Trophoblast cell (in vitro differentiated cells and primary cell): Measurements from ENCODE around the gene PHTF1.

Experiments used
- DNase-seq, 2 donors: peaks; one replicate each; pipeline ENCODE4 v3.0.0-alpha.2; 2016
- H2AFZ ChIP-seq: 2 replicates; pipeline ENCODE4 v1.6.1; 2013; ENCODE audit warnings: low read length, moderate library complexity, mild to moderate bottlenecking; ENCODE audit not compliant: insufficient read depth, poor library complexity
- H2AK5ac ChIP-seq: 2 replicates; pipeline ENCODE4 v1.6.1; 2013; ENCODE audit warnings: mild to moderate bottlenecking, low read length
- H2BK120ac ChIP-seq: 2 replicates; pipeline ENCODE4 v1.6.1; 2013; ENCODE audit warnings: low read length, mild to moderate bottlenecking, moderate library complexity; ENCODE audit not compliant: insufficient read depth, poor library complexity
- H2BK12ac ChIP-seq: 2 replicates; pipeline ENCODE4 v1.6.1; 2013; ENCODE audit warnings: mild to moderate bottlenecking, low read length, moderate library complexity
- H2BK5ac ChIP-seq: 2 replicates; pipeline ENCODE4 v1.6.1; 2013; ENCODE audit warnings: low read length, low read depth, moderate library complexity, mild to moderate bottlenecking; ENCODE audit not compliant: poor library complexity
- H3K14ac ChIP-seq: 2 replicates; pipeline ENCODE4 v1.6.1; 2013; ENCODE audit warnings: mild to moderate bottlenecking, low read length
- H3K18ac ChIP-seq: 2 replicates; pipeline ENCODE4 v1.6.1; 2013; ENCODE audit warnings: mild to moderate bottlenecking, low read length
- H3K23ac ChIP-seq: 2 replicates; pipeline ENCODE4 v1.6.1; 2013; ENCODE audit warnings: low read length
- H3K27ac ChIP-seq: 2 replicates; pipeline ENCODE4 v1.5.1; 2013; ENCODE audit warnings: low read depth, mild to moderate bottlenecking, inconsistent platforms, low read length, moderate library complexity
- H3K27me3 ChIP-seq: 2 replicates; pipeline ENCODE4 v1.6.1; 2013; ENCODE audit warnings: inconsistent platforms, mild to moderate bottlenecking, low read length, moderate library complexity; ENCODE audit not compliant: insufficient read depth
- H3K36me3 ChIP-seq, 2 experiments: 1 replicate in 1 of 2; 2 replicates in 1 of 2; pipeline ENCODE4 v1.6.1; 2013; ENCODE audit warnings: low read length in 2 of 2, mild to moderate bottlenecking in 2 of 2, moderate library complexity in 1 of 2; ENCODE audit not compliant: insufficient read depth in 2 of 2, control insufficient read depth in 1 of 2
- H3K4ac ChIP-seq: 2 replicates; pipeline ENCODE4 v1.6.1; 2013; ENCODE audit warnings: low read depth, mild to moderate bottlenecking, low read length, moderate library complexity
- H3K4me1 ChIP-seq, 2 experiments: 1 replicate in 1 of 2; 2 replicates in 1 of 2; pipeline ENCODE4 v1.6.1; 2013; ENCODE audit warnings: low read length in 2 of 2, mild to moderate bottlenecking in 2 of 2, moderate library complexity in 1 of 2; ENCODE audit not compliant: insufficient read depth in 2 of 2, control insufficient read depth in 1 of 2
- H3K4me2 ChIP-seq: 2 replicates; pipeline ENCODE4 v1.6.1; 2013; ENCODE audit warnings: inconsistent platforms, mild to moderate bottlenecking, low read length, moderate library complexity
- H3K4me3 ChIP-seq: 2 replicates; pipeline ENCODE4 v1.5.1; 2013; ENCODE audit warnings: mild to moderate bottlenecking, low read depth, low read length, inconsistent platforms
- H3K79me1 ChIP-seq: one replicate; pipeline ENCODE4 v1.6.1; 2013; ENCODE audit warnings: low read length
- H3K79me2 ChIP-seq: 2 replicates; pipeline ENCODE4 v1.6.1; 2013; ENCODE audit warnings: low read length, mild to moderate bottlenecking; ENCODE audit not compliant: control insufficient read depth, insufficient read depth, poor library complexity
- H3K9ac ChIP-seq: 2 replicates; pipeline ENCODE4 v1.6.1; 2013; ENCODE audit warnings: mild to moderate bottlenecking, low read length
- H3K9me3 ChIP-seq: 2 replicates; pipeline ENCODE4 v1.6.1; 2013; ENCODE audit warnings: low read depth, mild to moderate bottlenecking, control low read depth, inconsistent platforms, low read length; ENCODE audit not compliant: insufficient read depth
- H4K12ac ChIP-seq: 2 replicates; pipeline ENCODE4 v1.6.1; 2013; ENCODE audit warnings: low read depth, mild to moderate bottlenecking, low read length, moderate library complexity
- H4K8ac ChIP-seq: 2 replicates; pipeline ENCODE4 v1.6.1; 2013; ENCODE audit warnings: low read depth, mild to moderate bottlenecking, low read length, moderate library complexity
- H4K91ac ChIP-seq: one replicate; pipeline ENCODE4 v1.6.1; 2013; ENCODE audit warnings: low read depth, mild to moderate bottlenecking, low read length, moderate library complexity
- WGBS: extraction: QIAGEN DNeasy Blood & Tissue Kit; methylation state at CpG from one replicate; pipeline ENCODE4 v1.1.7; 2013; ENCODE audit warnings: missing lambda C conversion rate; ENCODE audit not compliant: insufficient read length, insufficient coverage; ENCODE audit errors: extremely low coverage; 5-methylcytosine and 5-hydroxymethylcytosine counted together

The PHTF1 gene

GRCh38 chr1:113782406-113782805 is 23.1 kb upstream of the PHTF1 start:
- Histone ChIP-seq H4K91ac (no peak overlapping the region), H3K27ac (no peak overlapping the region), H3K14ac (no peak overlapping the region), H3K4me2 (no peak overlapping the region), H2BK12ac (no peak overlapping the region), H3K18ac (no peak overlapping the region), H3K79me2 (no peaks in the 10 kb centered on the region), H3K79me1 (no peaks in the 10 kb centered on the region), H3K36me3 (no peaks in the 10 kb centered on the region), H3K4me1 (peaks cover 0 to 5% of the 10 kb centered on the region in 2 experiments), H2BK120ac (no peak overlapping the region), H4K8ac (no peak overlapping the region), H3K9me3 (no peaks in the 10 kb centered on the region), H3K23ac (no peak overlapping the region), H3K9ac (no peak overlapping the region), H3K4ac (no peak overlapping the region), H4K12ac (no peak overlapping the region), H2AFZ (no peak overlapping the region), H3K4me3 (no peak overlapping the region), H2AK5ac (no peak overlapping the region), H3K27me3 (no peaks in the 10 kb centered on the region), H2BK5ac (no peak overlapping the region)
- no peak for DNase-seq
- no CpG with 5 or more reads among the region's 2 CpGs for WGBS

- no peaks in the 10 kb centered on the region for H3K79me1 ChIP-seq
- H3K4me1 ChIP-seq: peaks cover 0 to 3% of the 10 kb centered on the region in 2 experiments
- H3K4ac ChIP-seq: no peak overlapping the region
- no peak overlapping the region for H2AFZ ChIP-seq
- no CpG with 5 or more reads among the region's 5 CpGs for WGBS
- H3K36me3 ChIP-seq: peaks cover 3 to 6% of the 10 kb centered on the region in 2 experiments
- H3K4me3 ChIP-seq: no peak overlapping the region
- H3K9me3 ChIP-seq: no peaks in the 10 kb centered on the region
- no peak overlapping the region for H3K9ac ChIP-seq
- no peak overlapping the region for H3K14ac ChIP-seq
- H3K23ac ChIP-seq: no peak overlapping the region
- no peak for DNase-seq
- H4K91ac ChIP-seq: no peak overlapping the region
- H2AK5ac ChIP-seq: no peak overlapping the region
- H3K18ac ChIP-seq: no peak overlapping the region
- no peaks in the 10 kb centered on the region for H3K79me2 ChIP-seq
- H3K4me2 ChIP-seq: no peak overlapping the region
- H4K12ac ChIP-seq: no peak overlapping the region
- no peak overlapping the region for H2BK120ac ChIP-seq
- H2BK12ac ChIP-seq: no peak overlapping the region
- H3K27ac ChIP-seq: no peak overlapping the region
- no peak overlapping the region for H4K8ac ChIP-seq
- H3K27me3 ChIP-seq: no peaks in the 10 kb centered on the region
- H2BK5ac ChIP-seq: no peak overlapping the region
Measured at GRCh38 chr1:113780374-113781146, 21.3 kb upstream of the PHTF1 start.

GRCh38 chr1:113779542-113779941 is 20.3 kb upstream of the PHTF1 start:
- Histone ChIP-seq H2AFZ (no peak overlapping the region), H2BK12ac (no peak overlapping the region), H3K27me3 (no peaks in the 10 kb centered on the region), H4K8ac (no peak overlapping the region), H2AK5ac (no peak overlapping the region), H4K91ac (no peak overlapping the region), H3K4me3 (no peak overlapping the region), H3K18ac (no peak overlapping the region), H4K12ac (no peak overlapping the region), H2BK120ac (no peak overlapping the region), H2BK5ac (no peak overlapping the region), H3K79me2 (no peaks in the 10 kb centered on the region), H3K14ac (no peak overlapping the region), H3K9ac (no peak overlapping the region), H3K4me1 (peaks cover 0 to 3% of the 10 kb centered on the region in 2 experiments), H3K27ac (no peak overlapping the region), H3K36me3 (peaks cover 6 to 7% of the 10 kb centered on the region in 2 experiments), H3K9me3 (no peaks in the 10 kb centered on the region), H3K79me1 (no peaks in the 10 kb centered on the region), H3K4ac (no peak overlapping the region), H3K23ac (no peak overlapping the region), H3K4me2 (no peak overlapping the region)
- WGBS: no CpG with 5 or more reads among the region's 6 CpGs
- no peak for DNase-seq

GRCh38 chr1:113777561-113777960 is 18.3 kb upstream of the PHTF1 start:
- Histone ChIP-seq H4K12ac (no peak overlapping the region), H2AK5ac (no peak overlapping the region), H3K27me3 (no peaks in the 10 kb centered on the region), H3K9me3 (no peaks in the 10 kb centered on the region), H2BK12ac (no peak overlapping the region), H3K4me1 (no peaks in the 10 kb centered on the region), H3K79me2 (no peaks in the 10 kb centered on the region), H2BK5ac (no peak overlapping the region), H3K4me3 (no peak overlapping the region), H3K18ac (no peak overlapping the region), H4K8ac (no peak overlapping the region), H3K4me2 (no peak overlapping the region), H2BK120ac (no peak overlapping the region), H3K14ac (no peak overlapping the region), H4K91ac (no peak overlapping the region), H3K27ac (no peak overlapping the region), H2AFZ (no peak overlapping the region), H3K79me1 (no peaks in the 10 kb centered on the region), H3K36me3 (peaks cover 6 to 8% of the 10 kb centered on the region in 2 experiments), H3K4ac (no peak overlapping the region), H3K23ac (no peak overlapping the region), H3K9ac (no peak overlapping the region)
- no peak for DNase-seq
- no CpG with 5 or more reads among the region's 4 CpGs for WGBS
